Measurements from ENCODE around the gene XRCC1.

The XRCC1 gene

GRCh38 chr19:43592800-43593350, 17.5 kb upstream of the XRCC1 start:
- H3K4me1 ChIP-seq (ENCODE audit: control insufficient read depth, insufficient read depth, low read length): peaks cover 23% of the 10 kb centered on the region
- ChIA-PET CTCF (interaction anchor here (2.4 to 6.1 kb wide), 5 partner anchors 9 to 146 kb away, joined by 9 to 91 read pairs (median 39); no protein-coding TSS in a partner anchor), POLR2A (interaction anchor here (1.2 to 1.4 kb wide), 2 partner anchors 27 to 75 kb away, joined by 3 to 4 read pairs; partner anchors contain the start of gene ZNF428)
- no peak overlapping the region for H3K4me3 ChIP-seq (ENCODE audit: low read depth, low read length)
- TF ChIP-seq, protein P1, sequence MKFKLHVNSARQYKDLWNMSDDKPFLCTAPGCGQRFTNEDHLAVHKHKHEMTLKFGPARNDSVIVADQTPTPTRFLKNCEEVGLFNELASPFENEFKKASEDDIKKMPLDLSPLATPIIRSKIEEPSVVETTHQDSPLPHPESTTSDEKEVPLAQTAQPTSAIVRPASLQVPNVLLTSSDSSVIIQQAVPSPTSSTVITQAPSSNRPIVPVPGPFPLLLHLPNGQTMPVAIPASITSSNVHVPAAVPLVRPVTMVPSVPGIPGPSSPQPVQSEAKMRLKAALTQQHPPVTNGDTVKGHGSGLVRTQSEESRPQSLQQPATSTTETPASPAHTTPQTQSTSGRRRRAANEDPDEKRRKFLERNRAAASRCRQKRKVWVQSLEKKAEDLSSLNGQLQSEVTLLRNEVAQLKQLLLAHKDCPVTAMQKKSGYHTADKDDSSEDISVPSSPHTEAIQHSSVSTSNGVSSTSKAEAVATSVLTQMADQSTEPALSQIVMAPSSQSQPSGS (tag by site-specific recombination; IDR thresholded peaks at IDR 0.05; ENCODE audit: low read depth): no peak
- no peak for TF ChIP-seq ZNF521 (tag by site-specific recombination; IDR thresholded peaks at IDR 0.05)
- TF ChIP-seq, protein P2, sequence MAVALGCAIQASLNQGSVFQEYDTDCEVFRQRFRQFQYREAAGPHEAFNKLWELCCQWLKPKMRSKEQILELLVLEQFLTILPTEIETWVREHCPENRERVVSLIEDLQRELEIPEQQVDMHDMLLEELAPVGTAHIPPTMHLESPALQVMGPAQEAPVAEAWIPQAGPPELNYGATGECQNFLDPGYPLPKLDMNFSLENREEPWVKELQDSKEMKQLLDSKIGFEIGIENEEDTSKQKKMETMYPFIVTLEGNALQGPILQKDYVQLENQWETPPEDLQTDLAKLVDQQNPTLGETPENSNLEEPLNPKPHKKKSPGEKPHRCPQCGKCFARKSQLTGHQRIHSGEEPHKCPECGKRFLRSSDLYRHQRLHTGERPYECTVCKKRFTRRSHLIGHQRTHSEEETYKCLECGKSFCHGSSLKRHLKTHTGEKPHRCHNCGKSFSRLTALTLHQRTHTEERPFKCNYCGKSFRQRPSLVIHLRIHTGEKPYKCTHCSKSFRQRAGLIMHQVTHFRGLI (tag by site-specific recombination; IDR thresholded peaks at IDR 0.05): no peak
- TF ChIP-seq ZNF548 (tag by site-specific recombination; IDR thresholded peaks at IDR 0.05): no peak
- H3K36me3 ChIP-seq (ENCODE audit: control insufficient read depth in 2 of 2, insufficient read depth in 1 of 2, low read length in 2 of 2): peaks cover 55 to 58% of the 10 kb centered on the region in 2 experiments
- H3K9me3 ChIP-seq (ENCODE audit: control insufficient read depth, insufficient read depth, low read depth, low read length): no peaks in the 10 kb centered on the region
- H3K27ac ChIP-seq (ENCODE audit: extremely low read depth, low read depth, low read length): no peak overlapping the region

- POLR2A ChIA-PET: interaction anchor here (1.2 kb wide), 1 partner anchor 76 kb away, joined by 3 read pairs; no protein-coding TSS in a partner anchor
- Histone ChIP-seq H3K9me3 (ENCODE audit: control insufficient read depth, insufficient read depth, low read depth, low read length) (no peaks in the 10 kb centered on the region), H3K4me1 (ENCODE audit: control insufficient read depth, insufficient read depth, low read length) (peaks cover 15% of the 10 kb centered on the region), H3K27ac (ENCODE audit: extremely low read depth, low read depth, low read length) (no peak overlapping the region), H3K4me3 (ENCODE audit: low read depth, low read length) (no peak overlapping the region), H3K36me3 (ENCODE audit: control insufficient read depth in 2 of 2, insufficient read depth in 1 of 2, low read length in 2 of 2) (peaks cover 51 to 62% of the 10 kb centered on the region in 2 experiments)
- CTCF ChIA-PET: interaction anchor here (6.1 kb wide), 1 partner anchor 35 kb away, joined by 91 read pairs; no protein-coding TSS in a partner anchor
- TF ChIP-seq YY1 (tag by site-specific recombination; IDR thresholded peaks at IDR 0.05) (no peak), ZFHX2 (tag by site-specific recombination; conservative IDR thresholded peaks at IDR 0.05) (0 out of 2 replicates have a peak, but pooled peaks have one; percentile 29), ZNF580 (tag by site-specific recombination; IDR thresholded peaks at IDR 0.05) (no peak), ZNF366 (tag by site-specific recombination; conservative IDR thresholded peaks at IDR 0.05) (no peak), ZNF658 (tag by site-specific recombination; IDR thresholded peaks at IDR 0.05) (no peak), ZBTB11 (tag by site-specific recombination; conservative IDR thresholded peaks at IDR 0.05; ENCODE audit: low read depth) (no peak), ZNF114 (tag by site-specific recombination; IDR thresholded peaks at IDR 0.05) (no peak), ZNF596 (tag by site-specific recombination; IDR thresholded peaks at IDR 0.05) (no peak), ZFP3 (tag by site-specific recombination; IDR thresholded peaks at IDR 0.05; ENCODE audit: low read depth) (no peak), EGR2 (tag by site-specific recombination; IDR thresholded peaks at IDR 0.05; ENCODE audit: low read depth) (peak; percentile 41; the same call in 1 of the 2 replicates), ZNF555 (tag by site-specific recombination; conservative IDR thresholded peaks at IDR 0.05) (no peak), TSHZ1 (tag by site-specific recombination; IDR thresholded peaks at IDR 0.05; ENCODE audit: borderline replicate concordance) (no peak), SCRT2 (tag by site-specific recombination; IDR thresholded peaks at IDR 0.05) (peak; percentile 96), SCRT1 (tag by site-specific recombination; IDR thresholded peaks at IDR 0.05; ENCODE audit: borderline replicate concordance) (peak; percentile 88)
- TF ChIP-seq, protein P3, sequence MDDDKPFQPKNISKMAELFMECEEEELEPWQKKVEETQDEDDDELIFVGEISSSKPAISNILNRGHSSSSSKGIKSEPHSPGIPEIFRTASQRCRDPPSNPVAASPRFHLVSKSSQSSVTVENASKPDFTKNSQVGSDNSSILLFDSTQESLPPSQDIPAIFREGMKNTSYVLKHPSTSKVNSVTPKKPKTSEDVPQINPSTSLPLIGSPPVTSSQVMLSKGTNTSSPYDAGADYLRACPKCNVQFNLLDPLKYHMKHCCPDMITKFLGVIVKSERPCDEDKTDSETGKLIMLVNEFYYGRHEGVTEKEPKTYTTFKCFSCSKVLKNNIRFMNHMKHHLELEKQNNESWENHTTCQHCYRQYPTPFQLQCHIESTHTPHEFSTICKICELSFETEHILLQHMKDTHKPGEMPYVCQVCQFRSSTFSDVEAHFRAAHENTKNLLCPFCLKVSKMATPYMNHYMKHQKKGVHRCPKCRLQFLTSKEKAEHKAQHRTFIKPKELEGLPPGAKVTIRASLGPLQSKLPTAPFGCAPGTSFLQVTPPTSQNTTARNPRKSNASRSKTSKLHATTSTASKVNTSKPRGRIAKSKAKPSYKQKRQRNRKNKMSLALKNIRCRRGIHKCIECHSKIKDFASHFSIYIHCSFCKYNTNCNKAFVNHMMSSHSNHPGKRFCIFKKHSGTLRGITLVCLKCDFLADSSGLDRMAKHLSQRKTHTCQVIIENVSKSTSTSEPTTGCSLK (tag by site-specific recombination; IDR thresholded peaks at IDR 0.05): no peak
Measured at GRCh38 chr19:43591904-43592772, 16.8 kb upstream of the XRCC1 start.

Data from HEK293 (cell line).